ENCODE data around the gene CD79B. TPM values are rescaled to one million over a fixed set of nuclear protein-coding genes. Genes with fewer than 3 reads are reported as not detected.

CD79B gene
- total and polyA plus RNA-seq, 12 donors: 0.69 to 4.5 (median 2.2) TPM; not detected in 1

- TF ChIP-seq POLR2A (IDR thresholded peaks at IDR 0.05) (no peak), CTCF (IDR thresholded peaks at IDR 0.05) (no peak)
- Histone ChIP-seq H3K27me3 (no peaks in the 10 kb centered on the region), H3K36me3 (replicated peaks in 1 of 2) (no peaks in the 10 kb centered on the region), H3K4me1 (replicated peaks in 1 of 2) (no peaks in the 10 kb centered on the region), H3K9me3 (replicated peaks in 1 of 3) (no peaks in the 10 kb centered on the region), H3K27ac (no peak overlapping the region), H3K4me3 (no peak overlapping the region)
- DNase-seq: no peak
- 75 to 82% (median 79%) methylated on average over 2 of the region's 2 CpGs for WGBS, 4 donors
- intact Hi-C loops (cut with DNase I): no loop called here
Observed at GRCh38 chr17:63975541-63976092, 43.5 kb upstream of the CD79B start.

GRCh38 chr17:63974594-63975192, 42.6 kb upstream of the CD79B start:
- no peaks in the 10 kb centered on the region for H3K27me3 ChIP-seq
- DNase-seq: no peak
- no peaks in the 10 kb centered on the region for H3K36me3 ChIP-seq (replicated peaks in 1 of 2)
- intact Hi-C loops (cut with DNase I): no loop called here
- no peak overlapping the region for H3K4me3 ChIP-seq
- no peak overlapping the region for H3K27ac ChIP-seq
- TF ChIP-seq POLR2A (IDR thresholded peaks at IDR 0.05) (no peak), CTCF (IDR thresholded peaks at IDR 0.05) (no peak)
- 66 to 89% (median 82%) methylated on average over 5 to 10 of the region's 10 CpGs for WGBS, 4 donors
- H3K4me1 ChIP-seq (replicated peaks in 1 of 2): no peaks in the 10 kb centered on the region
- no peaks in the 10 kb centered on the region for H3K9me3 ChIP-seq (replicated peaks in 1 of 3)

GRCh38 chr17:63973930-63974593, 41.9 kb upstream of the CD79B start:
- TF ChIP-seq POLR2A (IDR thresholded peaks at IDR 0.05): no peak
- no peak for TF ChIP-seq CTCF (IDR thresholded peaks at IDR 0.05)
- intact Hi-C loops (cut with DNase I): no loop called here
- no peaks in the 10 kb centered on the region for H3K4me1 ChIP-seq (replicated peaks in 1 of 2)
- no peaks in the 10 kb centered on the region for H3K27me3 ChIP-seq
- no peak for DNase-seq
- no peak overlapping the region for H3K4me3 ChIP-seq
- H3K27ac ChIP-seq: no peak overlapping the region
- no peaks in the 10 kb centered on the region for H3K9me3 ChIP-seq (replicated peaks in 1 of 3)
- 78 to 85% (median 81%) methylated on average over 5 to 12 of the region's 12 CpGs for WGBS, 4 donors
- no peaks in the 10 kb centered on the region for H3K36me3 ChIP-seq (replicated peaks in 1 of 2)

GRCh38 chr17:63973247-63973646, 41.1 kb upstream of the CD79B start:
- no peak overlapping the region for H3K4me3 ChIP-seq
- intact Hi-C loops (cut with DNase I): no loop called here
- no peaks in the 10 kb centered on the region for H3K27me3 ChIP-seq
- DNase-seq: no peak
- H3K4me1 ChIP-seq (replicated peaks in 1 of 2): no peaks in the 10 kb centered on the region
- H3K27ac ChIP-seq: no peak overlapping the region
- no peak for TF ChIP-seq CTCF (IDR thresholded peaks at IDR 0.05)
- TF ChIP-seq POLR2A (IDR thresholded peaks at IDR 0.05): no peak
- no peaks in the 10 kb centered on the region for H3K9me3 ChIP-seq (replicated peaks in 1 of 3)
- WGBS, 4 donors: 88 to 93% (median 89%) methylated on average over 3 to 6 of the region's 6 CpGs
- no peaks in the 10 kb centered on the region for H3K36me3 ChIP-seq (replicated peaks in 1 of 2)
